HepG2 (cell line): Measurements from ENCODE around the gene EFNA2. TPM values are rescaled to one million over a fixed set of nuclear protein-coding genes. Genes with fewer than 3 reads are reported as not detected.
A peak's percentile ranks its signal among the peaks of the same experiment; 100 is the strongest.

Source experiments
- ATAC-seq: fragments of 200-7000 bp; cut with Tn5 transposase; 3 replicates; pipeline ENCODE4 v1.9.1; 2020; ENCODE audit warnings: mild to moderate bottlenecking, moderate library complexity
- BruUV-seq: library from RNA; stranded (reverse); fragments of 400-500 nt; replicated peaks from 2 replicates; lab custom pipeline; 2021; lab: Mats Ljungman, UMichigan
- CTCF ChIA-PET: fragments of 300-600 bp; formaldehyde crosslinking; extraction: SDS; loops from one replicate; lab custom pipeline; 2021; ENCODE audit warnings: low total read pairs, inconsistent platforms, low intra/inter-chr PET ratio; lab: Yijun Ruan, JAX
- POLR2A ChIA-PET: fragments of 350-600 bp; sonication (Branson Sonifier 250); formaldehyde crosslinking; loops from one replicate; lab custom pipeline; 2020; ENCODE audit warnings: antibody characterized with exemption, inconsistent platforms; lab: Yijun Ruan, JAX
- DNase-seq: peaks from one replicate; pipeline ENCODE4 v3.0.0-alpha.2; 2015; ENCODE audit warnings: low spot score
- FAIRE-seq: peaks from 3 replicates; lab custom pipeline; 2011; peaks lifted over from hg19 to GRCh38; lab: Jason Lieb, UNC
- H2AFZ ChIP-seq: one replicate; pipeline ENCODE4 v1.6.1; 2011; ENCODE audit warnings: low read length, inconsistent platforms
- H3K27ac ChIP-seq: fragments of 300-600 bp; 3 replicates; pipeline ENCODE4 v1.8.0; 2011; ENCODE audit warnings: mixed run types, mild to moderate bottlenecking, mixed read lengths, low read length, inconsistent platforms; ENCODE audit not compliant: insufficient read depth; ENCODE audit errors: extremely low read length
- H3K27me3 ChIP-seq, 2 experiments: fragments of 200-600 bp in 1 of 2; 2 replicates in 1 of 2; 3 replicates in 1 of 2; pipeline versions ENCODE4 v1.6.0 to v1.8.0; 2011; ENCODE audit warnings: low read length in 2 of 2, mild to moderate bottlenecking in 2 of 2, moderate library complexity in 2 of 2, inconsistent platforms in 1 of 2; ENCODE audit not compliant: insufficient read depth in 2 of 2, control insufficient read depth in 1 of 2
- H3K36me3 ChIP-seq, 2 experiments: fragments of 200-600 bp in 1 of 2; replicated peaks in 1 of 2; 2 replicates in 1 of 2; 3 replicates in 1 of 2; pipeline versions ENCODE4 v1.5.1 to v1.8.0; 2011; ENCODE audit warnings: low read length in 2 of 2, inconsistent platforms in 1 of 2; ENCODE audit not compliant: insufficient read depth in 2 of 2, control insufficient read depth in 1 of 2
- H3K4me1 ChIP-seq: 2 replicates; pipeline ENCODE4 v1.5.1; 2012; ENCODE audit warnings: low read length, inconsistent platforms; ENCODE audit not compliant: insufficient read depth
- H3K4me2 ChIP-seq: 2 replicates; pipeline ENCODE4 v1.6.0; 2011; ENCODE audit warnings: low read depth, low read length, inconsistent platforms
- H3K4me3 ChIP-seq, 3 experiments: fragments of 200-600 bp in 1 of 3; sonication (generic), shearing (Covaris generic) in 1 of 3; replicated peaks in 1 of 3; 2 replicates each; pipeline ENCODE4 v1.5.1; 2011 to 2016; ENCODE audit warnings: low read length in 3 of 3, inconsistent platforms in 2 of 3, low read depth in 2 of 3, mild to moderate bottlenecking in 2 of 3, control low read depth in 1 of 3, mixed read lengths in 1 of 3; ENCODE audit not compliant: insufficient read depth in 1 of 3
- H3K79me2 ChIP-seq: one replicate; pipeline ENCODE4 v1.6.1; 2011; ENCODE audit warnings: low read length, inconsistent platforms; ENCODE audit not compliant: insufficient read depth
- H3K9ac ChIP-seq: 2 replicates; pipeline ENCODE4 v1.6.0; 2011; ENCODE audit warnings: mild to moderate bottlenecking, low read depth, low read length, inconsistent platforms; ENCODE audit not compliant: insufficient read depth
- H3K9me3 ChIP-seq: 2 replicates; pipeline ENCODE4 v1.5.1; 2012; ENCODE audit warnings: mild to moderate bottlenecking, low read length
- H4K20me1 ChIP-seq: 2 replicates; pipeline ENCODE4 v1.6.0; 2011; ENCODE audit warnings: inconsistent platforms, mild to moderate bottlenecking, low read length, moderate library complexity; ENCODE audit not compliant: insufficient read depth
- CHCHD3 ChIP-seq: sonication (generic); formaldehyde crosslinking; IDR thresholded peaks from 2 replicates; pipeline ENCODE4 v1.8.0; 2022; ENCODE audit warnings: mild to moderate bottlenecking, missing genetic modification reagents, moderate library complexity
- GABPA ChIP-seq, 2 experiments: IDR thresholded peaks; 2 replicates each; pipeline ENCODE4 v1.6.1; 2011 to 2016; ENCODE audit warnings: low read depth in 2 of 2, low read length in 1 of 2, missing biosample characterization in 1 of 2, missing genetic modification characterization in 1 of 2
- JARID2 ChIP-seq: sonication (generic); formaldehyde crosslinking; IDR thresholded peaks from 2 replicates; pipeline ENCODE4 v1.8.1; 2023; ENCODE audit warnings: missing genetic modification reagents, inconsistent platforms; ENCODE audit not compliant: insufficient replicate concordance
- NFATC3 ChIP-seq: sonication (generic); formaldehyde crosslinking; IDR thresholded peaks from 2 replicates; pipeline ENCODE4 v1.5.1; 2020; ENCODE audit warnings: mild to moderate bottlenecking, missing genetic modification reagents
- NFE2L1 ChIP-seq: sonication (generic); formaldehyde crosslinking; IDR thresholded peaks from 2 replicates; pipeline ENCODE4 v1.4.0; 2020; ENCODE audit warnings: missing genetic modification reagents, mild to moderate bottlenecking, borderline replicate concordance
- REL ChIP-seq: sonication (generic); formaldehyde crosslinking; conservative IDR thresholded peaks from 2 replicates; pipeline ENCODE4 v1.8.0; 2022; ENCODE audit warnings: mild to moderate bottlenecking, missing genetic modification reagents, moderate library complexity
- SOX13 ChIP-seq, 3 experiments: fragments of 450-650 bp in 1 of 3; sonication (generic) in 1 of 3; formaldehyde crosslinking in 1 of 3; IDR thresholded peaks in 2 of 3; conservative IDR thresholded peaks in 1 of 3; 2 replicates each; pipeline versions ENCODE4 v1.5.0 to v1.6.1; 2016 to 2020; ENCODE audit warnings: antibody characterized with exemption in 1 of 3, mild to moderate bottlenecking in 1 of 3, missing compliant biosample characterization in 1 of 3, missing genetic modification reagents in 1 of 3, moderate library complexity in 1 of 3
- STAT6 ChIP-seq: sonication (generic); formaldehyde crosslinking; IDR thresholded peaks from 2 replicates; pipeline ENCODE4 v1.4.0; 2020; ENCODE audit warnings: missing genetic modification reagents, mild to moderate bottlenecking, borderline replicate concordance
- TCF12 ChIP-seq, 2 experiments: fragments of 450-650 bp in 1 of 2; sonication (generic) in 1 of 2; formaldehyde crosslinking in 1 of 2; IDR thresholded peaks; 2 replicates each; pipeline versions ENCODE4 v1.6.1 to v1.8.0; 2017 to 2022; ENCODE audit warnings: antibody characterized with exemption in 1 of 2, mild to moderate bottlenecking in 1 of 2, missing genetic modification reagents in 1 of 2, moderate library complexity in 1 of 2
- ZMAT5 ChIP-seq: sonication (generic); formaldehyde crosslinking; IDR thresholded peaks from 2 replicates; pipeline ENCODE4 v1.5.0; 2020; ENCODE audit warnings: mild to moderate bottlenecking, low read depth, missing genetic modification reagents, borderline replicate concordance
- ZNF746 ChIP-seq: sonication (generic); formaldehyde crosslinking; IDR thresholded peaks from 2 replicates; pipeline ENCODE4 v1.8.0; 2022; ENCODE audit warnings: mild to moderate bottlenecking, missing genetic modification reagents
- WGBS: methylation state at CpG from one replicate; pipeline ENCODE4 v1.1.6; 2017; ENCODE audit warnings: low lambda C conversion rate; 5-methylcytosine and 5-hydroxymethylcytosine counted together
- in situ Hi-C: cut with HindIII; loops from 2 replicates; pipeline ENCODE4 v1.10.0; 2017; ENCODE audit warnings: low pct_unique_long_range_greater_than_20kb; ENCODE audit not compliant: extremely low pct_ligation_motif_present
- intact Hi-C: fragments of 100-400 bp; cut with micrococcal nuclease; formaldehyde crosslinking; loops from one replicate; pipeline ENCODE4 v1.10.0; 2022; ENCODE audit not compliant: unreplicated experiment
- polyA plus RNA-seq, 8 experiments: library from polyadenylated mRNA; depleted of rRNA in 3 of 8; stranded (reverse) in 7 of 8; unstranded in 1 of 8; fragments of >200 nt; fragmentation: Illumina TruSeq in 4 of 8; extraction: Trizol in 4 of 8; gene quantifications; 2 replicates each; pipeline versions ENCODE4 v1.2.1 to v1.2.3, GENCODE V29; 2011 to 2016; ENCODE audit warnings: low read depth in 4 of 8, missing spikeins in 1 of 8, mixed read lengths in 1 of 8; ENCODE audit not compliant: insufficient read depth in 1 of 8
- total RNA-seq, 5 experiments: library from RNA; depleted of rRNA; stranded (reverse); fragments of >200 nt; fragmentation: Illumina TruSeq; extraction: Trizol; gene quantifications; 2 replicates each; pipeline ENCODE4 v1.2.3, GENCODE V29; 2016; ENCODE audit warnings: low read depth in 1 of 5
- TF ChIP-seq, protein P1 (sequence below): sonication (generic); formaldehyde crosslinking; IDR thresholded peaks from 2 replicates; pipeline ENCODE4 v1.4.0; 2020; ENCODE audit warnings: missing genetic modification reagents
- TF ChIP-seq, protein P2 (sequence below): sonication (generic); formaldehyde crosslinking; IDR thresholded peaks from 2 replicates; pipeline ENCODE4 v1.8.0; 2023; ENCODE audit warnings: mild to moderate bottlenecking, missing genetic modification reagents

EFNA2 gene
- total and polyA plus RNA-seq, 2 of the 13 experiments (the other 11 are each of a cell fraction or from before 2014, with no cell fraction given): 6.0 to 9.9 TPM

DNA sequence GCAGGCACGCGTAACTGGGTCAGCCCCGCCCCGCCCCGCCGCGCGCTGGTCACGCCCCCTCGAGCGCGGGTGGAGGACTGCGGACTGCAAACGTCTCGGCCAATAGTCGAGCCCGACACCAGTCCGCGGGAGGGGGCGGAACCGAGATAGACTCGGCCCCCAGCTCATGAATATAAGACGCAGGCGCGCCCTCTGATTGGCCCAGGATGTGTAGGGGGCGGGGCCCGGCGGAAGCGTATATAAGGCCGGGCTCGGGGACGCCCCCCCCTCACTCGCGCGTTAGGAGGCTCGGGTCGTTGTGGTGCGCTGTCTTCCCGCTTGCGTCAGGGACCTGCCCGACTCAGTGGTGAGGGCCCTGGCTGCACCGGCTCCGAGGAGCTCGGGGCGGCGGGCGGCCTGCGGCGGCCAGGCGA lies 16.6 kb upstream of the EFNA2 start, which contains the start of gene CIRBP (continued):
- TF ChIP-seq, protein P1, sequence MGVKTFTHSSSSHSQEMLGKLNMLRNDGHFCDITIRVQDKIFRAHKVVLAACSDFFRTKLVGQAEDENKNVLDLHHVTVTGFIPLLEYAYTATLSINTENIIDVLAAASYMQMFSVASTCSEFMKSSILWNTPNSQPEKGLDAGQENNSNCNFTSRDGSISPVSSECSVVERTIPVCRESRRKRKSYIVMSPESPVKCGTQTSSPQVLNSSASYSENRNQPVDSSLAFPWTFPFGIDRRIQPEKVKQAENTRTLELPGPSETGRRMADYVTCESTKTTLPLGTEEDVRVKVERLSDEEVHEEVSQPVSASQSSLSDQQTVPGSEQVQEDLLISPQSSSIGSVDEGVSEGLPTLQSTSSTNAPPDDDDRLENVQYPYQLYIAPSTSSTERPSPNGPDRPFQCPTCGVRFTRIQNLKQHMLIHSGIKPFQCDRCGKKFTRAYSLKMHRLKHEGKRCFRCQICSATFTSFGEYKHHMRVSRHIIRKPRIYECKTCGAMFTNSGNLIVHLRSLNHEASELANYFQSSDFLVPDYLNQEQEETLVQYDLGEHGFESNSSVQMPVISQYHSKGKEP (CRISPR knock-in tag): no peak
- TF ChIP-seq JARID2 (CRISPR knock-in tag): no peak
- TF ChIP-seq ZMAT5 (CRISPR knock-in tag): no peak

DNA sequence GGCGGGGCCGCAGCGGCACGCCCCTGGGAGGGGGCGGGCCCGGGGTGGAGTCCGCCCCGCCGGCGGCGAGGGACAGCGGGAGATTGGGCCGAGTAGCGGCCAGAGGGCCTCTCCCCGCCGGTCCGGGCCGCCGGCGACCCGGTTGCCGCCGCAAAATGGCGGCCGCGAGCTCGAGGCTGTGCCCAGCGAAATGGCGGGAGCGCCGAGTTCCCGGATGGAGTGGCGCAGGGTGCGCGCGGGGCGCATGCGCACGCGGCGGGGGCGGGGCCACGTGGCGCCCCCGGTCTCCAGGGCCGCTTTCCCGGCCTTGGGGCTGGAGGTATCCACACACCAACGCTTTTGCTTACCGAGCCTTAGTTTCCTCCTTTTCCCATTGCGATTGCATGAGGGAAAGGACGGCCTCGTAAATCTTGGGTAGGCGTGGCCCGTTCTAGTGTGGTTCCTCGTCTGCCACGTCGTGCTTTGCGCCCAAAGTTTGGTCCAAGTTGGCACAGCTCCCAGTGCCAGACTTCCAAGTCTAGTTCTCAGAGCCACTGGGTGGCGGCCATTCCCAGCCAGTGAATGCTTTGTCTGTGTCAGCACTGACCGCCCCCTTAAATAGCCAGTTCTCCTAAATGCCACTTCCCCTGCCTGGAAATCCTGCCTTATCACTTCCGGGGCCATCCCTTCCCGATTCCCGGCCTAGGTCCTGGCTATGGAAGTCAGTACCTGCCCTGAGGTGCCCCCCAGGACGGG lies 16.0 kb upstream of the EFNA2 start:
- peak overlapping the region; percentile 85 for H3K27ac ChIP-seq
- peak overlapping the region; percentile 59 to 83 (median 62) for H3K4me3 ChIP-seq
- FAIRE-seq (peak; percentile 15), DNase-seq (peak; percentile 66), ATAC-seq (no peak)
- peaks cover 36% of the 10 kb centered on the region for H4K20me1 ChIP-seq
- H3K4me2 ChIP-seq: peak overlapping the region; percentile 100
- intact Hi-C loops (loop anchor here (1.0 kb wide), 1 partner anchor 25 kb away; no protein-coding TSS in a partner anchor), in situ Hi-C loops (no loop called here)
- 0% methylated on average over 18 of the region's 64 CpGs for WGBS
- peak overlapping the region; percentile 90 for H3K9ac ChIP-seq
- CTCF ChIA-PET: no interaction called here
- POLR2A ChIA-PET: interaction anchor here (0.8 to 11.5 kb wide), 35 partner anchors 10 to 279 kb away, joined by 3 to 668 read pairs (median 6); partner anchors contain the start of genes ATP5F1D, CBARP, CNN2 and GPX4
- no peak overlapping the region for H2AFZ ChIP-seq
- no peaks in the 10 kb centered on the region for H3K9me3 ChIP-seq
- peaks cover 78% of the 10 kb centered on the region for H3K4me1 ChIP-seq
- H3K79me2 ChIP-seq: peaks cover 34% of the 10 kb centered on the region
- TSS peak; percentile 65 for BruUV-seq
- H3K36me3 ChIP-seq: peaks cover 19 to 42% of the 10 kb centered on the region in 2 experiments
- no peaks in the 10 kb centered on the region for H3K27me3 ChIP-seq
- no peak for TF ChIP-seq NFE2L1 (CRISPR knock-in tag)
- peak; percentile 9; the same call in 1 of the 2 replicates for TF ChIP-seq ZNF746 (CRISPR knock-in tag)
- TF ChIP-seq GABPA (IDR thresholded peaks at IDR 0.05; ENCODE audit: low read depth, low read length): no peak
- TF ChIP-seq GABPA (CRISPR knock-in tag; IDR thresholded peaks at IDR 0.05; ENCODE audit: low read depth): peak; percentile 58
- no peak for TF ChIP-seq TCF12 (IDR thresholded peaks at IDR 0.05)
- TF ChIP-seq TCF12 (CRISPR knock-in tag; IDR thresholded peaks at IDR 0.05): no peak; the same call in 1 of the 2 replicates
- TF ChIP-seq, protein P2, sequence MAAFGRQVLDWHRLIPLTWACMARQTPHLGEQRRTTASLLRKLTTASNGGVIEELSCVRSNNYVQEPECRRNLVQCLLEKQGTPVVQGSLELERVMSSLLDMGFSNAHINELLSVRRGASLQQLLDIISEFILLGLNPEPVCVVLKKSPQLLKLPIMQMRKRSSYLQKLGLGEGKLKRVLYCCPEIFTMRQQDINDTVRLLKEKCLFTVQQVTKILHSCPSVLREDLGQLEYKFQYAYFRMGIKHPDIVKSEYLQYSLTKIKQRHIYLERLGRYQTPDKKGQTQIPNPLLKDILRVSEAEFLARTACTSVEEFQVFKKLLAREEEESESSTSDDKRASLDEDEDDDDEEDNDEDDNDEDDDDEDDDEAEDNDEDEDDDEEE (CRISPR knock-in tag): 0 out of 2 replicates have a peak, but pooled peaks have one; percentile 30
- 0 out of 2 replicates have a peak, but pooled peaks have one; percentile 51 for TF ChIP-seq REL (CRISPR knock-in tag)
- TF ChIP-seq STAT6 (CRISPR knock-in tag): no peak
- TF ChIP-seq NFATC3 (CRISPR knock-in tag): 0 out of 2 replicates have a peak, but pooled peaks have one; percentile 64
- no peak for TF ChIP-seq SOX13 (IDR thresholded peaks at IDR 0.05)
- TF ChIP-seq SOX13 (CRISPR knock-in tag; conservative IDR thresholded peaks at IDR 0.05 in 1 of 2, IDR thresholded peaks at IDR 0.05 in 1 of 2): peak in 1 of 2 experiments; percentile 37; a peak in 1 of 4 replicates
- 0 out of 2 replicates have a peak, but pooled peaks have one; percentile 34 for TF ChIP-seq CHCHD3 (CRISPR knock-in tag)
